HEK293T (cell line): ENCODE data around the gene SLC26A8.

Experiments used
- CTBP1 ChIP-seq: fragments of 450-650 bp; IDR thresholded peaks from 2 replicates; pipeline ENCODE4 v1.6.1; 2016; ENCODE audit warnings: borderline replicate concordance
- ELF4 ChIP-seq: fragments of 450-650 bp; IDR thresholded peaks from 2 replicates; pipeline ENCODE4 v1.6.1; 2017; ENCODE audit warnings: antibody characterized with exemption
- PKNOX1 ChIP-seq: fragments of 450-650 bp; IDR thresholded peaks from 2 replicates; pipeline ENCODE4 v1.6.1; 2016
- SUZ12 ChIP-seq: fragments of 450-650 bp; IDR thresholded peaks from 2 replicates; pipeline ENCODE4 v1.6.1; 2016; ENCODE audit warnings: mild to moderate bottlenecking

GRCh38 chr6:36071281-36071680, 46.8 kb upstream of the SLC26A8 start:
- TF ChIP-seq SUZ12 (no peak), CTBP1 (no peak), ELF4 (no peak), PKNOX1 (no peak)
